HG03558 (cell line): ENCODE data around the gene CNOT10.
"Not testable (repeated sequence)": the region's sequence is repeated elsewhere in the genome, so short reads cannot be mapped to it uniquely, and the experiment has no call there.

ENCODE experiments used
- ATAC-seq: cut with Tn5 transposase; IDR thresholded peaks from one replicate; pipeline ENCODE4 v1.9.1; 2021; ENCODE audit warnings: moderate number of reproducible peaks; ENCODE audit not compliant: unreplicated experiment; ENCODE audit errors: extremely low read depth

The CNOT10 gene

GRCh38 chr3:32755761-32756160 lies 70.8 kb downstream of the CNOT10 start:
- ATAC-seq, result no peak

GRCh38 chr3:32757618-32758374 lies 72.8 kb downstream of the CNOT10 start:
- no peak for ATAC-seq

- ATAC-seq, result no peak
These were observed 73.4 kb downstream of the CNOT10 start for GRCh38 chr3:32758375-32758753.

- no peak for ATAC-seq
These were observed 74.4 kb downstream of the CNOT10 start for GRCh38 chr3:32759342-32759741.

GRCh38 chr3:32764481-32764880 lies 79.5 kb downstream of the CNOT10 start:
- no peak for ATAC-seq

GRCh38 chr3:32778389-32778788 lies 93.4 kb downstream of the CNOT10 start:
- no peak for ATAC-seq

GRCh38 chr3:32780071-32780734 lies 95.2 kb downstream of the CNOT10 start:
- no peak for ATAC-seq

- peak; percentile 14 for ATAC-seq
These were observed 95.8 kb downstream of the CNOT10 start for GRCh38 chr3:32780735-32781210.

- peak; percentile 76 for ATAC-seq
These were observed 96.4 kb downstream of the CNOT10 start for GRCh38 chr3:32781211-32781968.

- ATAC-seq, result not testable (repeated sequence)
These were observed 96.9 kb downstream of the CNOT10 start for GRCh38 chr3:32781969-32782270.

GRCh38 chr3:32782407-32782806 lies 97.4 kb downstream of the CNOT10 start:
- no peak for ATAC-seq

- no peak for ATAC-seq
These were observed 106.8 kb downstream of the CNOT10 start for GRCh38 chr3:32791833-32792232.

GRCh38 chr3:32794487-32795308 lies 109.7 kb downstream of the CNOT10 start:
- no peak for ATAC-seq

GRCh38 chr3:32796384-32796950 lies 111.5 kb downstream of the CNOT10 start:
- not testable (repeated sequence) for ATAC-seq

GRCh38 chr3:32797776-32798175 lies 112.8 kb downstream of the CNOT10 start:
- ATAC-seq, result no peak

- ATAC-seq, result not testable (repeated sequence)
These were observed 116.5 kb downstream of the CNOT10 start for GRCh38 chr3:32801440-32801839.

GRCh38 chr3:32813180-32813579 lies 128.2 kb downstream of the CNOT10 start:
- ATAC-seq, result no peak

- no peak for ATAC-seq
These were observed 129.4 kb downstream of the CNOT10 start for GRCh38 chr3:32814361-32814760.

GRCh38 chr3:32815841-32816438 lies 131.0 kb downstream of the CNOT10 start:
- ATAC-seq, result no peak
